Fibroblast of skin of scalp (primary cell): ENCODE measurements around the gene CNTN6. TPM values are rescaled to one million over a fixed set of nuclear protein-coding genes. Genes with fewer than 3 reads are reported as not detected.

Source experiments
- DNase-seq: peaks from one replicate; pipeline ENCODE4 v3.0.0-alpha.2; 2013
- polyA plus RNA-seq, 2 experiments: library from polyadenylated mRNA; unstranded; fragments of 120-200 nt; gene quantifications; one replicate each; pipeline ENCODE4 v1.2.1, GENCODE V29; 2013; ENCODE audit not compliant: insufficient read length in 2 of 2

CNTN6 gene
- 0.65 TPM for polyA plus RNA-seq (2013, experiment 1 of 2; ENCODE audit: insufficient read length)
- 0.75 TPM for polyA plus RNA-seq (2013, experiment 2 of 2; ENCODE audit: insufficient read length)

DNA sequence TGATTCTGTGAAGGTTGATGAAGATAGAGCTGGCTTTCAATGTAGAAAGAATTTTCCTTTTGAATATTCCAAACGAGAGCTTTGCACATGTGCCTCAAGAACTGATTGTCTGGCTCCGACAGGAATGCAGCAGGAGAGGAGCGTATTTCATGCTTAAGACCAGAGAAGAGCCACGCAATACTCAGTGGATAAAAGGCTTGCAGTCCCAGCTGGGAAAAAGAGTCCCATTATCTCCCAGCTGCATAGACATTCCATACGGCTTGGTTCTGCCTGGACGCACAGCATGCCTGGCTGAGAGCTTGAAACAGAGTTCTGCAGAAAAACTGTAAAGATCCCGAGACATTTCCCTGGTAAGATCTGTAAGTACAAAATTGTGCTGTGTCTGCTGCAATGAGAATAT, at the start of gene CNTN6:
Gene CNTN6, plus strand, starts transcription at position 254 of the 400 bp plus-strand sequence. CDS start 54,985 bp downstream, outside the sequence.
- DNase-seq: peak; percentile 56

DNA sequence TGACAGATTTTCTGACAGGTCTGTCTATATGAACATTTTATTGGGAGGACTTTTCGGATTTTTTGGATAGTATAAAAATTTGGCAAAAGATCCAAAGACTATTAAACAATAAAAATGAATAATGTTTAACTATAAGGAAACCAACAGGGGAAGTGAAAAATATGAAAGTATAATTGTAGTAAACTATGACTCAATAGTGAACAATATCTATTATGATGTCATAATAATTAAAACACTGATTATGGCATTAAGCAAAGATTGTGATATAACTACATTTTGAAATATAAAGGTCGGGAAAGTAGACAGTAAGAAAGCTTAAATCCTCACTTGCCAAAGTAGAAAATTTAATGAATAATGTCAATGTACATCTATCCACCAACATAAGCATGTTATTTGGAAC, 44.3 kb upstream of the CNTN6 start:
- DNase-seq: no peak

DNA sequence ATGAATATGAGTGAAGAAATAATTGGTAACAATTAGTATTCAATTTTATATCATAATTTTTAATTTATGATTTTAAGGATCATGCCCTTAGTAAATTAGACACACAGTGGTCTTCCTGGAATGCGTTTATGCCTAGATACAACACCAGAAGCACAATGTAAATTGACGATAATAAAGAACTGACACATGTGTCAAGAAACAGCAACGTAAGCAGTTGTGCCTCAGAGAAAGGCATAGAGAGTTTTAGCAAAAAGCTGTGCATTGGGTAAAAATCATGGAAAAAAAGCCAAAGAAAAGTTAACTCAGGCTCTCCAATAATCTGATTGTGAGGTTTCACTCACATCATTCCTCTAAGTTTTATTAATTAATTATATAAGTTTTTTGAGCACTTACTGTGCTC, 37.0 kb upstream of the CNTN6 start:
- DNase-seq: no peak

DNA sequence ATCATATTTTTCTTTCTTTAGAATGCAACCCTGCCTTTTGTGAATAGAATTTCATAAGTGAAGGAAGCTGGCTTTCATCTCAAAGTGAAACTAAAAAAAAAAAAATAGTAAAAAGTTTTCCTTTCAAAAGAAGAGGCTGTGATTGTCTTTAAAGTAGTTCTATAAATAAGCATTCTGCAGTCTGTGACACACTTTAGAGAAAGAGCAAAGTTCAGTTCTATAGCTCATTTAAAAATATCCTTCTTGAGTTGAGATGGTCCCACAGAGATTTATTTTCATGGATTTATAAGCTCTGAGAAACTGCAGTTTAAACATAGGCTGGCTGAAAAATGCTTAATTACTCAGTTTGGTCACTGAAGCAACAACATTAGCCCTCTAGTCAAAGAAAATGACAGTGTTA, 36.1 kb upstream of the CNTN6 start:
- no peak for DNase-seq

DNA sequence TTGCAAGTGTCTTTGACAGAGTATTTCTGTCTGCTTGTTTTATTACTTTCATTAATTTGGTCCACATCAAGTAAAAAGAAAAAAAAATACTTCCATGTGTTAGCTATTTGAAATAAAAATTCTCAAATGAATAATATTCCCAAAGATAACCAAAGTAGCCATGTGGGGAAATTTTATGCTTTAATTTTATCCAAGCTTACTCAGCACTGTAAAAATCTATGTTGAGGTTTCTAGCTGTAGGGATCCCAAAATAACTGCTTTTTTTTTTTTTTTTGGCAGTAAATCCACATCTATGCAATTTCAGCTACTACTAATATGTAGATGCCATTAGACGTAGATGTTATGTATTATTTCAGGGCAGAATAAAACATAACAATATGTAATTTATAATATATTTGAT, 35.4 kb upstream of the CNTN6 start:
- no peak for DNase-seq

DNA sequence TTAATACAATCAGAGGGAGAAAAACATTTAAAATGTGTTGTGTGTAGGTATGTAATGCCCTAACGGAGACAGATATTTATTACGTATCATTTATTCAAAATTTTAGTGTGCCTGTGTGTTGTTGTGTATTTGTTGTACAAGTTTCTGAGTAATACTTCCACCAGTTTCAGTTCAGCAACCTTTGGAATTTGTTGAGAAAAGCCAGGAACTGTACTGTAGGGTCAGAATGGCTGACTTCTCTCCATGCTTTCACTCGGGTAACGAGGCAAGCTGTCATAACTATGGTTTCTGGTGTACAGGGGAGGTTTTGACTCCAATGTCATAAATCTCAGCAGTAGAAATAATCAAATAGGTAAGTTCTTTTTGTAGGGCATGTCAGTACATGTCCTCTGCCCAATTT, 23.8 kb upstream of the CNTN6 start:
- DNase-seq: no peak

DNA sequence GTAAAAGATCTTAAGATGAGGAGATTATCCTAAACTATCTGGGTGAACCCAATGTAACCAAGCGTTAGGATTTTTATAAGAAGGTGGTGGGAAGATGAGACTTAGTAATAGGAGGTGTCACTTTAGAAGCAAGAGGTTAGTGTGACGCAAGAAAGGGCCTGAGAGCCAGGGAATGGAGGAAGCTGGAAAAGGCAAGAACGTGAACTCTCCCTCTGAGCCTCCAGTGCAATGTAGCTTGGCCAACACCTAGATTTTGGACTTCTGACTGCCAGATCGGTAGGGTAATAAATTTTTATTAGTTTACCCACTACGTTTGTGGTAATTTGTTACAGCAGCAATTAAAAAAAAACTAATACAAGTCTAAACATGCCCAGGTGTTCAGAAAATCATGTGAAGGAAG, 20.8 kb upstream of the CNTN6 start:
- no peak for DNase-seq

DNA sequence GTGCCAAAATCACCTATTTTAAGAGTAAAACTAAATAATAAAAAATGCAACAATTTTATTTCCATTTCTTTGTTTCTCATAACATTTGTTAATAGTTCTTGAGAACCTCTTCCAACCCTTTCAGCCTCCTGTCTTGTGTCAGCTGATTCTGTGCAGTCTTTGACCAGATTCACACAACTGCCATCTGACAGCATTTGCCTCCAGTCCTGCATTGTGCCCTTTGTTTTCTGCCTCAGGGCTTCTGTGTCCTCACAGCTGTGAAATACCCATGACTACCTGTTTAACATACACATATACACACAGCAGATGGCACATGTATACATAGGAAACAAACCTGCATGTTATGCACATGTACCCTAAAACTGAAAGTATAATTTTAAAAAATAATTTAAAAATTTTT, 13.2 kb upstream of the CNTN6 start:
- no peak for DNase-seq

DNA sequence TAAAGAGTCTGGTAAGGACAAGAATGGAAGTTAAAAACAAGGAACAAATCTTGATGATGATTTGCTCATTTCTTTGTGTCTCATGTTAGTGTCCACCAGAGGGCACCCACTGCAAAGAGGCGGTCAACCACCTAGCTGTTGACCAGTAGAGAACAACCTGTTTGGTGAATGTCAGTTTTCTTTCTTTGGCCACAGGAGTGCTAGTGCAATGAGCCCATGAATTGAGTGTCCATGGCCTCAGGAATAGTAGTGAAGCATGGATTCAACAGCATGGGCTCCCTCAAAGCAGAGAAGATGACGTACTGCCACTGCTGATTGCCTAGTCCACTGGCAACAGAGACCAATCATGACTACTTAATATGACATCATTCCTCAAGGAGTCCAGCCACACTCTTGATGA, 10.7 kb upstream of the CNTN6 start:
- DNase-seq: peak; percentile 67

DNA sequence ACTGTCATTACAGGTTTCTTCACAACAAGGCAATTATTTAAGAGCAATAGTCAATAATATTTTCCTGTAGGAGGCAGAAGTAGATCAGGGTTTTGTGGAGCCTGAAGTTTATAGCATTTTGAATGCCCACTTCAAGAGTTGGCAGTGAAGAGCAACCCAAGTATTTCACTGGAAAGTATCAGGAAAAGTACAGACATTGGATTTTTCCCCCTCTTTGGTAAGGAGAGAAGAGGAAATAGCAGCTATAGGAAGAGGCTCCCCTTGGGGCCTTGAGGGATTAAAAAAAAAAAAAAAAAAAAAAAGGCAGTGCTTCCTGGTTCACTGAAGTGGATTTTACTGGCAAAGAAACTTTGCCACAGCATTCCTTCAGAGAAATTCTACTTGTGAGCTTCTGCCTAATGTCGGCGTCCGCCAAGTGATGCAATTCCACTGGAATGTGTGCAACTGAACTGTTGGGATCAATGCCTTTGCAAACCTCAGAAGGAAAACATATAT, 5.7 kb upstream of the CNTN6 start:
- DNase-seq: peak; percentile 99

DNA sequence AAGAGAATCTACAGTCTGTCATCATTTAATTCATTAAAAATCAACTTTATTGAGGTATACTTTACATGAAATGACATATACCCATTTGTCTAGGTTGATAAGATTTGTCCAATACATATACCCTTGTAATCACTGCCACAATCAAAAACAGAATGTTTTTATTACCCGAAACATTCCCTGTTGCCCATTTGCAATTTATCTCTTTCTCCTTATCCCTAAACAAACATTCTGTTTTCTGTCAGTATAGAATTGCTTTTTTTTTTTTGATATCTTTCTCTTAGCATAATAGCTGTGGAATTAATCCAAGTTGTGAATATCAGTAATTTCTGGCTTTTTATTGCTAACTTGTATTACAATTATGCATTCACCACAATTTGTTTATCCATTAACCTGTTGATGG, 4.3 kb upstream of the CNTN6 start:
- DNase-seq: no peak

DNA sequence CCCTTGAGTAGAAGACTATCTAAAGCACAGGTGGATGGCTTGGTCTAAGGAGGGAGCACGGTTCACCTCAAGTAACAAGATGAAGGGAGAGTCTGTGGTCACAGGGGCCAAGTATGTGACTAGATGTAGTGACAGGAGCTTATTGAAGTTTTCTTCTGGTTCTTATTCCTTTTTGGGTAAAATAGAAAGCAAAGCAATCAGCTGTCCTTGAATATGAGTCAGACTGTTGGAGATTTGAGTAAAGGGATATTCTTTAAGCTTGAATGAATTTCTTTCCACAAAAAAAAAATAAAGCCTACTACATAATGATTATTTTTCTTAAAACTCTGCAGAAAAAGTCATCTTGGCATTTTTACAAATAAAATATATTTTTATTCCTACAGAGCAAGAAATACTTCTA, 1.5 kb upstream of the CNTN6 start:
- peak; percentile 42 for DNase-seq

DNA sequence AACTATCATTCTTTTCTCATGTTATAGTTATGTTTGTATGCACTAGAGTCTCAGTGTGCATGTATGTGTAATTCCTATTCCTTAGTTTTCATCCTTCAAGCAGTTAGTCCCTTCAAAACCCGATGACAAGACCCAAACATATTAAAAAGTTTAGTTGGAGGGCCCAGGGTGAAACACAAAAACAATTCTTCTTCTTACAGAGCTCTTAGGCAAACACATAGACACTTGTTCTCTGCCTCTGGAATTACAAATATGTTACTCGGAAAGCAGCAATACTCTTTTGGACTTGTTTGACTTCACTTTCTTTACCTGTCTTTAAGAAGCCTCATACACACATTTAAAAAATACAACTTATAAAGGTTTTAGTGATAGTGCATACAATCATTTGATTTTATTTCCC, 763 bp upstream of the CNTN6 start:
- DNase-seq: no peak

DNA sequence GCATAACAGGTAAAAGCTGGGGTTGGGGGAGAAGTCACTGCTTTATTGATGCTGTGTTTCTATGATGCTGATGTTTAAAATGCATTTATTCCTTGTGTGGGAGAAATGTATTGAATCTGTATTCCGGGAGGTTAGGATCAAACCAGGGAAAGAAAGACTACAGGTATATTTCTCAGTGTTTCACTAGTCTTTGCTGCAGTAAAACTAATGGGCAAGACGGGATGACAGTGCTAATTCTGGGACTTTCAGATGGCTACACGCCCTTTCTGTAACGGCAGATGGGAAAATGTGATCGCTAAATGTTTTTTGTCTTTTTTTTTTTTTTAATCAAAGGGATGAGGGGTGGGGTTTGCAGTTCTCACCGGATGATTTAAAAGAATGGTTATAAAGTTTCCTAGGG, 393 bp downstream of the CNTN6 start:
- no peak for DNase-seq

DNA sequence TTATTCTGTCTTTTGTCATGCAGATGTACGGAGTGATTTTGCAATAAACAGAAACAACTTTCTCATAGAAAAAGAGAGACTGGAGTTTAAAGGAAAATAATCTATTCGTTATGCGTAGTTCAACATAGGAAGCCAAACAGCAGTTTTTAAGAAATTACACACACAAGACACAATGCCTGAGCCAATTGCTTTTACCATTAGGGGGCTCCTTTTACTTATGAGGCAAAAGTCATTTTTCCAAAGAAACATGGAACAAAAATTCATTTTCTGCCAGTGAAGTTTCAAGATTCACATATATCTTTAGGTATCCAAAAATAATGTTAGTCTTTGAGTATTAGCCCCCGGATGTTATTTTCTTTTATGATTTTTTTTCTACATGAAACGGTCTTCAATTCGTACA, 10.7 kb downstream of the CNTN6 start:
- DNase-seq: peak; percentile 27

DNA sequence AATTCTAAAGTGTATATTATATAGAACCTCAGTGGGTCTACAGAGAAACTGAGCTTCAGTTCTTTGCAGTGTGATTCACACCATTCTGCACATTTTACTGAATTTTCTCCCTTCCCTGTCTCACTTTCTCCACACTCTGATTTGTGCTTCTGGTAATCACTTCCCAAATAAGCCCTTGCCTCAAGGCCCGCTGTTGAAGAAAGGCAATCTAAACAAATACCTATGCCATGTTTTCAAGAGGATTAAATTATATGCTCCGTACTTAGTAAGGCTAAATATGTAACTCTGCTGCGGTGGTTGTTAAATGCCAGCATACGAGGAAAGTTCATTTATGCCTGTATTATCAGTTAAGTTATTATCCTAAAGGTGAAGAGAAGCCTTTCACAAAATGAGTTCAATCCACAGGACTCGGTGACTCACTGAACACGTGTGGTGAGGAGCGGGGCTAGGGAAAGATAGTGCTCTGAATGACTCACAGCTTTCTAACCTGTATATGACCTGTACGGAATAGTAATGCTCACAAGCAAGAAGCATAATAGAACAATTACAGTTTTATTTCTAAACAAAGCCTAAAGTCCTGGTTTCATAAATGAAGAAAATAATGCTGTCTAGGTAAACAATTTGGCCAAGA, 25.1 kb downstream of the CNTN6 start:
- no peak for DNase-seq

DNA sequence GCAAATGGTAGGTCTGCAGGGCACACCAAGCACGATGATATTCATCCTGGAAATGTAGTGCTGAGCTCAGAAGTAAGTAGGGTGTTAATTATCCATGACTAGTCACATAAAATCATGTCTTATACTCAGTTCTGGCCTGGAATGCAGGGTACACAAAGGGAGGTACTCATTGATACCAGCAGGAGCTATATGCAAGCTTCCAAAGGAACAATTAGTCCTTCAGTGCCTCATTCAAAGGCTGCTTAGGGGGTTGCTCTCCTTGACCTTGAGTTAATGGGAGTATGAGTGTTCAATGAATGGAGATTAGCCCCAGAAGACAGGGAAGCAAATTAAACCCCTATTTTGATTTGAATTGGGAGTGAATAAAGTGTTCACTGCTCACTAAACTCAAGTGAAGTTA, 38.3 kb downstream of the CNTN6 start:
- DNase-seq: no peak

DNA sequence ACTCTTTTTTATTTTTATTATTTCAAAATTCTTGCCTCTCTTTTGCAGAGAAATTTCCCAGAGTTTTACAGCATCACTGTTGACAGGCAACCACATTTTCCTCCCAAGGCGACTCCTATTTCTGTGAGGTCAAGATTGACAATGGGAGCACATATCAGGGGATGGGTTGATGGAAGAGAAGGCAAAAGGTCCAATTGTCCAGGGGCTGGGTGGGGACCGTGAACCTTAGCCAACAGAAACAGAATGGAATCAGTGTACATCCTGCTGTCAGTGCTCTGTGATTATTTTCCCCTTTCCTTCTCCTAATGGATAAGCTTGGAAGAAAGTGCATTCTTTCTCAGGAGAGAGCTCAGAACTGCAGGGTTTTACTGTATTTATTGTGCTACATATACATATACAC, 42.4 kb downstream of the CNTN6 start:
- DNase-seq: peak; percentile 4

DNA sequence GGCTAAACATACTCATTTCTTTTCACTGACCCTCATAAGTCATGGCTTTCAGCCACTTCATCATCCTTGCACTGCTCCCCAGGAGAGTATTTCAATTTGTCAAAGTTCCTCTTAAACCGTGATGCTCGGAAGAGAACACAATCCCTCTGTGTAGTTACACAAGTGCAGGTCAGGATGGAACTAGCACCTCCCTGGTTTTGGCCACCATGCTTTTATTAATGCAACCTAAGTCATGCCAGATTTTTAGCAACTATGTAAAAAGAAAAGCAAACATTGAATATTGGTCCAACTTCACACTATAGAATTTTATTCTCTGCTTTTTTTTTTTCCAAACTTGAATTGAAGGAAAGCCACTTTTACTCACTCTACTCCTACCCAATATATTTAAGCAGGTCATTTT, 45.2 kb downstream of the CNTN6 start:
- DNase-seq: no peak

DNA sequence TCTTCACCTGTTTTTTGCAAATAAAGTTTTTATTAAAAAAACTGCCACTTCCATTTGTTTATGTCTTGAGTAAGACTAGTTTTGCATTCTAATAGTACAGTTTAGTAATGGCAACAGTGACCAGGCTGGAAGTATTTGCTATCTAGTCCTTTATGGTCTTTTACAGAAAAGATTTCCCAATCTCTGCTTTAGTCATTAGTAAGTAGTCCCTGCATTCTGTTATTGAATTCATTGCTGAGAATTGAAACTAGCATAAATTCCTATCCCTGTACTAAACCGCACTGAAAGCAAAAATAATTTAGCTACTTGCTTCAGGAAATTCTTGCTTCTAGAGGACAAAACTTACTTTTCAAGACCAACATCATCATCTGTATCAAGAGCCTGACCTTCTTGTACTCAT, 46.2 kb downstream of the CNTN6 start:
- DNase-seq: peak; percentile 6

DNA sequence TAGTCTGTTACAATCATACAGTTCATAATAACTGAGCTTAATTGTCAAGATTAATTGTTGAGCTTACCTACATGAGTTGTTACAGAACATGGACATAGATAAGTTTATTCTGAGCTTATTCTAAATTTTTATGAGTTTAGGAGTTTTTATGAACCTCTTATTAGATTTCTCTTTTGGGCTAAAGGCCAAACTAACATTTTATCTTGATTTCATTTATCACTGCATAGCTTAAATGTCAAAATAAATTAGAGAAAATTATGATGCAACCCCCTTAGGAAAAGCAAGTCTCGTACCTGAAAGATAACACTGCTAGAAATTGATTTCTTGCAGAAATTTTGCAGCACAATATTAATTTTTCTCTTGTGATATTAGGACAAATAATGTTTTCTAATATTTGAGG, 54.5 kb downstream of the CNTN6 start:
- DNase-seq: no peak

DNA sequence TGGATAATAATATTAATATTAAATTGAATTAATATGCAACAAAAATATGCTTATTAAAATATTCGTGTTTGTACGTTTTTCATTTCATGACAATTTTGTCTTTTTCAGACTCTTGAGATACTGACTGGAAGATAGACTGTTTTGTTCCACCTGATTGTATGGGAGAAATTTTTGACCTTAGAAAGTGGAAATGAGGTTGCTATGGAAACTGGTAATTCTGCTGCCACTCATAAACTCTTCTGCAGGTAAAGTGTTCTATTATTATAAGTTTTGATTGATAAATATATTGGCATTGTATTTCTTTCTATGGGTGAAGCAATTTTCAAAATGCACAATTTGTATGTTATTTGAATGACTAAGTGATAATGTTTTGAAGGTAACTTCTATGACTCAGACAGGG, 55.0 kb downstream of the CNTN6 start:
- DNase-seq: no peak

DNA sequence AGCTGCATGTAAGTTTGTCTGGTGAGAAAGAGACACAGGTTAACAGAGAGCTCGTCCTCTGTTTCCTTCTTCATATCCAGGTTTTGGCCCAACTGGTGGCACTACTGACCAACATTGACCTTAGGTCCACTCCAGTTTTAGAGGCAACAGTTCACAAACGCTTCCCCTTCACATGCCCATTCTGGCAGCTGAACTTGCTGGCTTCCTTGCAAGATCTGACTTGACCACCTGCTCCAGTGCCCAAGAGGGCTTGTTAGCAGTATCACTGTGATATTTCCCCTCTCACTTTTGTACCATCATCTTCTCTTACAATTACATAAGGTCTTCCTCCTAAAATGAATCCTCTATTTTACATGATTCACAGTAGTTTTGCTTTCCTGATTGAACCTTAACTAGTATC, 71.3 kb downstream of the CNTN6 start:
- no peak for DNase-seq

DNA sequence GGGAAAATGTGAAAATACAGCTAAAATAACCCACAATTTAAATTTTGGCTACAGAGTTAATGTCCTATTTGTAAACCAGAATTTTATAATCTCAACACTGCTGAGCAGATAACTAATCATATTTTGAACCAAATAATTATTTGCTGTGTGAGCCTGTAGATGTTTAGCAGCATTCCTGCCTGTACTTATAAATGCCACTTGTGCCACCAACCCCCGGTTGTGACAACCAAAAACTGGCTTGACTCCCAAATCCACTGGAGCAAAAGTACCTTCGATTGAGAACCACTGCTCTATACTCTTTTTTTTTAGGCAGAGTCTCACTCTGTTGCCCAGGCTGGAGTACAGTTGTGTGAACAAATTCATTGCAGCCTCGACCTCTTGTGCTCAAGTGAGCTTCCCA, 78.5 kb downstream of the CNTN6 start:
- no peak for DNase-seq

DNA sequence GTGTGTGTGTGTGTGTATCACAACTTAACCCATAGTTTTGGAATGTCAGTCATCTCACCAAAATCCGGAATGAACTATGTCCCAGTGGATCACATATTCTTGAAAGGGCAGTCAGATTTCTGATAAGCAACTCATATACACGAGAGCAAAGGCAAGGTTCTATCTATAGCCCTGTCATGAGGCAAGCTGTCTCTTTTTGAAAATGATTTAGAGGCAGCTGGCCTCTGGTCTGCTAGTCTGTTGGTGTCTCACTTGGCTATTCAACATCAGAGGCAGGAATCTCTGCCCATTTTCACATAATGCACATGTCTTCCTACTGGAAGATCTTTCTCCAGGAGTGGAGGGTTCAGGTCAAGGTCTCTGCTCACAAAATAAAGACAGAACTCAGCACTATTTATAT, 79.8 kb downstream of the CNTN6 start:
- DNase-seq: peak; percentile 32
